HG03457 (cell line): ENCODE results near the gene USP28.
"Not testable (repeated sequence)": the region's sequence is repeated elsewhere in the genome, so short reads cannot be mapped to it uniquely, and the experiment has no call there.

Source experiments
- ATAC-seq: cut with Tn5 transposase; IDR thresholded peaks from one replicate; pipeline ENCODE4 v1.9.1; 2021; ENCODE audit warnings: moderate number of reproducible peaks; ENCODE audit not compliant: unreplicated experiment

The USP28 gene

GRCh38 chr11:113879446-113879845, 4.1 kb upstream of the USP28 start:
- ATAC-seq: not testable (repeated sequence)

GRCh38 chr11:113877670-113878055, 2.3 kb upstream of the USP28 start:
- no peak for ATAC-seq

- no peak for ATAC-seq
These were observed 1.7 kb upstream of the USP28 start for GRCh38 chr11:113876798-113877669.

GRCh38 chr11:113876074-113876797, 864 bp upstream of the USP28 start:
- ATAC-seq: no peak

- peak; percentile 18 for ATAC-seq
These were observed 665 bp downstream of the USP28 start for GRCh38 chr11:113874581-113875233.

GRCh38 chr11:113874096-113874495, 1.3 kb downstream of the USP28 start:
- no peak for ATAC-seq

GRCh38 chr11:113873236-113873626, 2.1 kb downstream of the USP28 start:
- ATAC-seq: no peak

DNA sequence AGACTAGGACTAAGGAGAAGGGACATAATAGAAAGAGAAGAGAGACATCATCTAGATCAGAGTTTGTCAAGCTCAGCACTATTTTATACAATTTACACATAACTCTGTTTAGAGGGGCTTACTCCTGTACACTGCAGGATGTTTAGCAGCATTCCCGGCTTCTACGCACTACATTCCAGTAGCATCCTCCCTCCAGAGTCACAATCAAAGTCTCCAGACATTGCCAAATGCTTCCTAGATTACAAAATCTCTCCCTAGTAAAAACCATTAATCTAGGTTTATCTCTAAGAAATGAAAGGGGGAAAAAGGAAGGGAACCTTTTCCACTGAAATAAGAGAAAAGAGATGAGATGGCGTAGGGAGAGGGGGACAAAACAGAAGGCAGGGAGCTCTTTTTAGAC, 4.0 kb downstream of the USP28 start:
- ATAC-seq: no peak

DNA sequence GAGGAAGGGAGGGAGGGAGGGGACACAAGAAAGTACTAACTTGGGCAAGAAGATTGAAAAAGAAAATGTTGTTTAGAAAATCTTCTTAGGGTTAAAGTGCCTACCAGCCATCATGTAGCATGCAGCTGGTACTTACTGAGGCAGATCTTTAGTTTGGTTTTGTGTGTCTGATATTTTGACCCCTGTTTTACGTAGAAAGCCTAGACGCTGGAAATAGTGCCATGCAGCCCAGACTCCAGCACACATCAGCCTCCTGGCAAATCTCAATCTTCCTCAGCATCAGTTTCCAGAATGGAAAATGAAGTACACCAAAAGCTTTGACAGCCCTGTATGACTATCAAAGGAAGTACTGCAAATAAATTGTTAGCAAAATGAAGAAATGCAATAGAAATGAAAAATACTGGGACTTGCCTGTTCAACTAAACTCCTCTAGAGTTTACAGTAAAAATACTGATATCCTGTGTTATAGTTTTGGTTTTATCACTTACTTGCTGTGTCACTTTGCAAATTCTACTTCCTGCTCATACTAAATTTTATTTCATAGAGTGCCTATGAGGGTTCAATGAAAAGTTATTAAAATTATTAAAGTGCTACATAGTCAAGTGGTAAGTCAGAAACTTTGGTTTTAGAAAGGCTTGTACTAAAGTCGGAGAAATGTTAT, 7.4 kb downstream of the USP28 start:
- ATAC-seq: no peak

- no peak for ATAC-seq
These were observed 9.5 kb downstream of the USP28 start for GRCh38 chr11:113865873-113866272.

DNA sequence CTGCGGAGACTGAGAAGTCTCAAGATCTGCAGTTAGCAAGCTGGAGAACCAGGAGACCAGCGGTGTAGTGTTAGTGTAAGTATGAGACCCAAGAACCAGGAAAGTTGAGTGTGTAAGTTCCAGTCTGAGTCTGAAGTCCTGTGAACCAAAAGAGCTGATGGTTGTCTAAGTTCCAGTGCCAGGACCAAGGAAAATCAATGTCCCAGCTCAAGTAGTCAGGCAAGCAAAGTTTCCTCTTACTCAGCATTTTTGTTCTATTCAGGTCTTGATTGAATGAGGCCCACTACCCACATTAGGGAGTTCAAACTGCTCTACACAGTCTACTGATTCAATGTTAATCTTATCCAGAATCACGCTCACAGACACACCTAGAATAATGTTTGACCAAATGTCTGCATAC, 11.0 kb downstream of the USP28 start:
- no peak for ATAC-seq

GRCh38 chr11:113862435-113862834, 12.9 kb downstream of the USP28 start:
- ATAC-seq: no peak

DNA sequence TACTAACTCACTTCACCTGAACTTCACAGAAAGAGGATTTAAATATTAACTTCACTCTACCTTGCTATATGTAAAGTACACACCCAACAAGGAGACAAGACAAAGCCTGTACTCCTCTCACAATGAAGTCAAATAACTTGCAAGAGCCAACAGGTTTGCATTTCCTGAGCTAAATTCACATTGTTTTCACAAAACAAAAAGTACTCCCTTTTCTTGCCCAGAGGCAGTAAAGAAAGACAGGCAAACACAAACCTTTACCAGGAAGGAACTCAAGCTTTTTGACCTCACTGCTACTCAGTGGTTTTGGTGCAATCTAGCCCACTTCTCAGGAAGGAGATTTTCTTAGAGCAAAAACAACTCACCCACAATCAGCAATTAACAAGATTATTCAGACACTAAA, 15.7 kb downstream of the USP28 start:
- ATAC-seq: no peak

- ATAC-seq: no peak
These were observed 18.2 kb downstream of the USP28 start for GRCh38 chr11:113856966-113857759.

DNA sequence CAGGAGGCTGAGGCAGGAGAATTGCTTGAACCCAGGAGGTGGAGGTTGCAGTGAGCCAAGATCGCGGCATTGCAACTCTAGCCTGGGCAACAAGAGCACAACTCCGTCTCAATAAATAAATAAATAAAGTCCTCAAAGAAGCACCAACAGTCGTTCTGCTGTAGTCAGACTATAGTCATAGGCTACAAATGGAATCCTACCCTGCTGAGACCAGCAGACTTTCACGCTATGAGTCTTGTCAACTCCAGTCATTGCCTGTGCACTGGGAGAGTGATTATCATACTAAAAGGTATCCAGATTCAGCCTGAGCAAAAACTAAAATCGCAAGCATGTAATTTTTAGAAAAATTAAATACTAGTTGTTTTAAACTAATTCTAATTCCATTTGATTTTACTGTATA, 19.6 kb downstream of the USP28 start:
- no peak for ATAC-seq

- no peak for ATAC-seq
These were observed 25.2 kb downstream of the USP28 start for GRCh38 chr11:113850188-113850587.

GRCh38 chr11:113849713-113850112, 25.7 kb downstream of the USP28 start:
- no peak for ATAC-seq

DNA sequence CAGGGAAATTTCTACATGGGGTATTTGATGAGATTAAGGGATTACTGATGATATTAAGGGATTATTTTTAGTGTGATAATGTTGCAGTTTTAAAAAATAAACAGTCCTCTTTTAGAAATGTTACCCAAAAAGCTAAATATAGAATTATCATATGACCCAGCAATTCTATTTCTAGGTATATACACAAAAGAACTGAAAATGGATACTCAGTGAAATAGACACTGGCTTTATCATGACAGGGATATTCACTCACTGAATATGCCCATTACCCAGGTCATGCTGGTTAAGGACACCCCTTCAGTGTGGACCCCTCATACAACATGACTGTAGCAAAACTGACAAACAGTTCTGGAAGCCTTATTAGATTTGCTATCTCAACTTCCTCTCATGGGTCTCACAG, 27.8 kb downstream of the USP28 start:
- ATAC-seq: no peak

GRCh38 chr11:113847111-113847510, 28.3 kb downstream of the USP28 start:
- ATAC-seq: no peak

GRCh38 chr11:113841691-113842090, 33.7 kb downstream of the USP28 start:
- no peak for ATAC-seq
